Measurements from ENCODE around the gene GPR143.

The GPR143 gene

GRCh38 chrX:9786798-9787635 is 21.4 kb upstream of the GPR143 start:
- Histone ChIP-seq H2BK120ac (ENCODE audit: low read depth, low read length) (no peak overlapping the region), H3K27ac (ENCODE audit: low read length, poor library complexity, severe bottlenecking) (no peak overlapping the region), H3K27me3 (ENCODE audit: control insufficient read depth in 1 of 2, insufficient read depth in 1 of 2, low read length in 2 of 2) (peaks cover 0 to 49% of the 10 kb centered on the region in 2 experiments), H3K9me3 (ENCODE audit: control insufficient read depth, low read length) (peaks cover 6% of the 10 kb centered on the region), H3K23ac (ENCODE audit: low read length in 2 of 2) (peak overlapping the region in 1 of 2 experiments; percentile 40), H2AFZ (ENCODE audit: low read depth, low read length) (peak overlapping the region; percentile 71), H4K8ac (ENCODE audit: low read length) (no peak overlapping the region), H3K4ac (ENCODE audit: low read depth in 1 of 2, low read length in 2 of 2) (peak overlapping the region in 1 of 2 experiments; percentile 58), H3K14ac (ENCODE audit: low read length in 2 of 2) (no peak overlapping the region), H3K36me3 (ENCODE audit: control insufficient read depth in 1 of 2, insufficient read depth in 2 of 2, low read depth in 1 of 2, low read length in 2 of 2) (no peaks in the 10 kb centered on the region), H2BK12ac (ENCODE audit: low read length in 2 of 2) (no peak overlapping the region), H3K4me2 (ENCODE audit: low read length, poor library complexity, severe bottlenecking) (peak overlapping the region; percentile 51), H3K9ac (ENCODE audit: low read length) (no peak overlapping the region), H3K79me1 (replicated peaks; ENCODE audit: low read length, poor library complexity, severe bottlenecking) (no peaks in the 10 kb centered on the region), H4K91ac (ENCODE audit: low read length) (no peak overlapping the region), H2AK5ac (ENCODE audit: low read length, severe bottlenecking) (no peak overlapping the region), H2BK15ac (ENCODE audit: low read depth, poor library complexity, severe bottlenecking) (peak overlapping the region; percentile 48), H3K18ac (ENCODE audit: low read depth in 1 of 2, low read length in 2 of 2) (peak overlapping the region; percentile 43 to 48), H3K4me1 (ENCODE audit: control insufficient read depth, insufficient read depth, low read depth, low read length) (peaks cover 12% of the 10 kb centered on the region), H2BK5ac (ENCODE audit: low read depth, low read length, poor library complexity, severe bottlenecking) (peak overlapping the region; percentile 66), H3K4me3 (ENCODE audit: insufficient read depth in 1 of 2, low read depth in 1 of 2, low read length in 2 of 2) (peak overlapping the region in 1 of 2 experiments; percentile 79)
- DNase-seq = peak; percentile 39
- WGBS = 0% methylated on average over 24 of the region's 45 CpGs

- no peak within 1 kb of the TSS for H2AK5ac ChIP-seq (ENCODE audit: low read length, severe bottlenecking)
- DNase-seq = peak; percentile 25
- no peak within 1 kb of the TSS for H3K9ac ChIP-seq (ENCODE audit: low read length)
- peak within 1 kb of the TSS; percentile 66 for H2BK5ac ChIP-seq (ENCODE audit: low read depth, low read length, poor library complexity, severe bottlenecking)
- H3K4me3 ChIP-seq (ENCODE audit: insufficient read depth in 1 of 2, low read depth in 1 of 2, low read length in 2 of 2) = peak within 1 kb of the TSS in 1 of 2 experiments; percentile 79
- H4K91ac ChIP-seq (ENCODE audit: low read length) = no peak within 1 kb of the TSS
- peaks cover 0 to 49% of the 10 kb centered on the region in 2 experiments for H3K27me3 ChIP-seq (ENCODE audit: control insufficient read depth in 1 of 2, insufficient read depth in 1 of 2, low read length in 2 of 2)
- WGBS = 0% methylated on average over 18 of the region's 132 CpGs
- peak within 1 kb of the TSS; percentile 43 to 84 for H3K18ac ChIP-seq (ENCODE audit: low read depth in 1 of 2, low read length in 2 of 2)
- H3K14ac ChIP-seq (ENCODE audit: low read length in 2 of 2) = no peak within 1 kb of the TSS
- H2AFZ ChIP-seq (ENCODE audit: low read depth, low read length) = peak within 1 kb of the TSS; percentile 71
- peak within 1 kb of the TSS in 1 of 2 experiments; percentile 58 for H3K4ac ChIP-seq (ENCODE audit: low read depth in 1 of 2, low read length in 2 of 2)
- H3K23ac ChIP-seq (ENCODE audit: low read length in 2 of 2) = peak within 1 kb of the TSS in 1 of 2 experiments; percentile 40
- H4K8ac ChIP-seq (ENCODE audit: low read length) = peak within 1 kb of the TSS; percentile 54
- H2BK12ac ChIP-seq (ENCODE audit: low read length in 2 of 2) = no peak within 1 kb of the TSS
- H3K4me2 ChIP-seq (ENCODE audit: low read length, poor library complexity, severe bottlenecking) = peak within 1 kb of the TSS; percentile 75
- H3K9me3 ChIP-seq (ENCODE audit: control insufficient read depth, low read length) = peaks cover 6% of the 10 kb centered on the region
- H3K27ac ChIP-seq (ENCODE audit: low read length, poor library complexity, severe bottlenecking) = no peak within 1 kb of the TSS
- peak within 1 kb of the TSS; percentile 52 for H2BK15ac ChIP-seq (ENCODE audit: low read depth, poor library complexity, severe bottlenecking)
- H3K79me1 ChIP-seq (replicated peaks; ENCODE audit: low read length, poor library complexity, severe bottlenecking) = no peaks in the 10 kb centered on the region
- peak within 1 kb of the TSS; percentile 61 for H2BK120ac ChIP-seq (ENCODE audit: low read depth, low read length)
- H3K4me1 ChIP-seq (ENCODE audit: control insufficient read depth, insufficient read depth, low read depth, low read length) = peaks cover 12% of the 10 kb centered on the region
- H3K36me3 ChIP-seq (ENCODE audit: control insufficient read depth in 1 of 2, insufficient read depth in 2 of 2, low read depth in 1 of 2, low read length in 2 of 2) = no peaks in the 10 kb centered on the region
These were observed 20.5 kb upstream of the GPR143 start, which contains the start of gene SHROOM2 for GRCh38 chrX:9785944-9786797. TSS of gene SHROOM2 (plus strand) at chrX:9786429. CDS start at chrX:9786546, 117 bp downstream.

GRCh38 chrX:9785254-9785943 is 19.8 kb upstream of the GPR143 start:
- no peak for DNase-seq
- Histone ChIP-seq H3K36me3 (ENCODE audit: control insufficient read depth in 1 of 2, insufficient read depth in 2 of 2, low read depth in 1 of 2, low read length in 2 of 2) (no peaks in the 10 kb centered on the region), H3K27me3 (ENCODE audit: control insufficient read depth in 1 of 2, insufficient read depth in 1 of 2, low read length in 2 of 2) (peaks cover 0 to 48% of the 10 kb centered on the region in 2 experiments), H3K18ac (ENCODE audit: low read depth in 1 of 2, low read length in 2 of 2) (peak overlapping the region; percentile 21 to 52), H3K4me1 (ENCODE audit: control insufficient read depth, insufficient read depth, low read depth, low read length) (peaks cover 11% of the 10 kb centered on the region), H2BK12ac (ENCODE audit: low read length in 2 of 2) (no peak overlapping the region), H3K4me3 (ENCODE audit: insufficient read depth in 1 of 2, low read depth in 1 of 2, low read length in 2 of 2) (peak overlapping the region in 1 of 2 experiments; percentile 79), H3K27ac (ENCODE audit: low read length, poor library complexity, severe bottlenecking) (no peak overlapping the region), H3K4ac (ENCODE audit: low read depth in 1 of 2, low read length in 2 of 2) (no peak overlapping the region), H2BK15ac (ENCODE audit: low read depth, poor library complexity, severe bottlenecking) (peak overlapping the region; percentile 52), H2AFZ (ENCODE audit: low read depth, low read length) (peak overlapping the region; percentile 14), H3K9ac (ENCODE audit: low read length) (no peak overlapping the region), H4K91ac (ENCODE audit: low read length) (no peak overlapping the region), H2BK120ac (ENCODE audit: low read depth, low read length) (peak overlapping the region; percentile 61), H3K23ac (ENCODE audit: low read length in 2 of 2) (no peak overlapping the region), H3K79me1 (replicated peaks; ENCODE audit: low read length, poor library complexity, severe bottlenecking) (no peaks in the 10 kb centered on the region), H3K14ac (ENCODE audit: low read length in 2 of 2) (no peak overlapping the region), H3K9me3 (ENCODE audit: control insufficient read depth, low read length) (peaks cover 6% of the 10 kb centered on the region), H3K4me2 (ENCODE audit: low read length, poor library complexity, severe bottlenecking) (peak overlapping the region; percentile 75), H2BK5ac (ENCODE audit: low read depth, low read length, poor library complexity, severe bottlenecking) (no peak overlapping the region), H4K8ac (ENCODE audit: low read length) (peak overlapping the region; percentile 54), H2AK5ac (ENCODE audit: low read length, severe bottlenecking) (no peak overlapping the region)
- 38% methylated on average over 12 of the region's 58 CpGs for WGBS

All from mesenchymal stem cell (in vitro differentiated cells and primary cell).